GM19328 (cell line): ENCODE results near the gene ACVR2B.

Experiments used
- ATAC-seq: cut with Tn5 transposase; IDR thresholded peaks from one replicate; pipeline ENCODE4 v1.9.1; 2021; ENCODE audit warnings: mild to moderate bottlenecking, moderate library complexity; ENCODE audit not compliant: unreplicated experiment

ACVR2B gene

GRCh38 chr3:38524141-38524739, 70.5 kb downstream of the ACVR2B start:
- no peak for ATAC-seq

GRCh38 chr3:38526792-38527191, 73.1 kb downstream of the ACVR2B start:
- no peak for ATAC-seq

GRCh38 chr3:38528457-38528856, 74.8 kb downstream of the ACVR2B start:
- no peak for ATAC-seq

GRCh38 chr3:38532529-38532928, 78.8 kb downstream of the ACVR2B start:
- no peak for ATAC-seq

- no peak for ATAC-seq
Observed at GRCh38 chr3:38533285-38533976, 79.7 kb downstream of the ACVR2B start.

- ATAC-seq = no peak
Observed at GRCh38 chr3:38534180-38534579, 80.5 kb downstream of the ACVR2B start.

- no peak for ATAC-seq
Observed at GRCh38 chr3:38534604-38535003, 80.9 kb downstream of the ACVR2B start.

- no peak for ATAC-seq
Observed at GRCh38 chr3:38536671-38537070, 83.0 kb downstream of the ACVR2B start.

- no peak for ATAC-seq
Observed at GRCh38 chr3:38538773-38539353, 85.2 kb downstream of the ACVR2B start.

- no peak for ATAC-seq
Observed at GRCh38 chr3:38541806-38542205, 88.1 kb downstream of the ACVR2B start.
